ENCODE results near the gene ZNF627.

Gene ZNF627

DNA sequence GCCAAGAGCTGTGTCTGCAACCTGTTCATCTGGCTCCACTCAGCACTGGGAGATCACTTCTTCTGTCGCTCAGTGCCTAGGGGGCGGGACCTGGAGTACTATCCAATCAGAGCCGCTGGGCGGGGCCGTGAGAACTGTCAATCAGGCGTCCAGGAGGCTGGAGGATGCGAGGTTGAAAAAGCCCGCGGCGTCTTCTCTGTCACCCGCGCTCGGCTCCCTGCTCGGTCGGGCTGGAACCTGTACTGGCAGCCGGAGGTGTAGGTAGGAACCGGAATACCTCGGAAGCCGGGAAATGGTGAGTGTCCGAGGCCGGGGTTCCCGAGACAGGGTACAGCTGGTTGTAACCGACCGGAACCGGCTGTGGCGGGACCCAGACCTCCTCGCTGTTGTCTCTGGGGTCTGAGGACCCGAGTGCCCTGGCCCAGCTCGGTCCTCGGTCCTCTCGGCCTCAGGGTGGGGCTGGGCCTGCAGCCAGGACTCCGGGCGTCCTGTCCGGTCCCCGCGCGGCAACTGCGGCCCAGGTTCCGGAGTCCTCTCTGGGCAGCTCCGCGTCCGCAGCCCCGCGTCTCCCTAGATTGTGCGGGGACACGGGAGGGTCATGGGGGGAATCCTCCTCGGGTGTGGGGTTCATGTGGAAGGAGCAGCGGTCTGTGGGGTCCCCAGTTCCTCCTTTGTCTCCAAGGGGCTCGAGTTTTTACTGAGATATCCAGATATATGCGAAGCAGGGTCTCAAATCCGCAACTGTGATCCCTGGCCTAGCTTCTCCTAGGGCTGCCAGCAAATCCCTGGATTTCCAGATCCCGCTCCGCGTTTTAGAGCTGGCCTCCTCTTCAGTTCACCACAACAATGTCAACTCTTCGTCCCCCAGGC, 42.6 kb downstream of the ZNF627 start (continued):
- TF ChIP-seq ZNF76 (tag by site-specific recombination; IDR thresholded peaks at IDR 0.05; ENCODE audit: borderline replicate concordance, low read depth) (peak; percentile 51; the same call in 1 of the 2 replicates), ZNF529 (tag by site-specific recombination; IDR thresholded peaks at IDR 0.05; ENCODE audit: insufficient replicate concordance) (no peak), KLF10 (tag by site-specific recombination; IDR thresholded peaks at IDR 0.05) (no peak), ZNF341 (tag by site-specific recombination; IDR thresholded peaks at IDR 0.05; ENCODE audit: low read depth) (no peak), ZNF792 (tag by site-specific recombination; IDR thresholded peaks at IDR 0.05) (no peak), ZNF654 (tag by site-specific recombination; IDR thresholded peaks at IDR 0.05; ENCODE audit: low read depth) (no peak), ZNF621 (tag by site-specific recombination; IDR thresholded peaks at IDR 0.05) (no peak), ZNF10 (tag by site-specific recombination; IDR thresholded peaks at IDR 0.05) (0 out of 2 replicates have a peak, but pooled peaks have one; percentile 10), ZFP69B (tag by site-specific recombination; IDR thresholded peaks at IDR 0.05) (peak; percentile 57), BCL11A (tag by site-specific recombination; IDR thresholded peaks at IDR 0.05; ENCODE audit: low read depth) (no peak), YY1 (tag by site-specific recombination; IDR thresholded peaks at IDR 0.05) (peak; percentile 45; the same call in 1 of the 2 replicates), MZF1 (tag by site-specific recombination; IDR thresholded peaks at IDR 0.05; ENCODE audit: borderline replicate concordance) (no peak; the same call in 1 of the 2 replicates), KLF9 (tag by site-specific recombination; IDR thresholded peaks at IDR 0.05; ENCODE audit: low read depth) (no peak), ZBTB17 (tag by site-specific recombination; IDR thresholded peaks at IDR 0.05) (peak; percentile 89), ZNF623 (tag by site-specific recombination; IDR thresholded peaks at IDR 0.05) (no peak), ZNF501 (tag by site-specific recombination; IDR thresholded peaks at IDR 0.05) (peak; percentile 88), RBAK (tag by site-specific recombination; IDR thresholded peaks at IDR 0.05) (no peak), ZBTB7A (tag by site-specific recombination; IDR thresholded peaks at IDR 0.05; ENCODE audit: low read depth) (0 out of 2 replicates have a peak, but pooled peaks have one; percentile 62), MEIS1 (CRISPR knock-in tag; IDR thresholded peaks at IDR 0.05; ENCODE audit: borderline replicate concordance) (no peak), ZNF366 (tag by site-specific recombination; conservative IDR thresholded peaks at IDR 0.05) (peak; percentile 50; the same call in 1 of the 2 replicates), ZNF324 (tag by site-specific recombination; IDR thresholded peaks at IDR 0.05) (peak; percentile 75; the same call in 1 of the 2 replicates)
- TF ChIP-seq, protein P1, sequence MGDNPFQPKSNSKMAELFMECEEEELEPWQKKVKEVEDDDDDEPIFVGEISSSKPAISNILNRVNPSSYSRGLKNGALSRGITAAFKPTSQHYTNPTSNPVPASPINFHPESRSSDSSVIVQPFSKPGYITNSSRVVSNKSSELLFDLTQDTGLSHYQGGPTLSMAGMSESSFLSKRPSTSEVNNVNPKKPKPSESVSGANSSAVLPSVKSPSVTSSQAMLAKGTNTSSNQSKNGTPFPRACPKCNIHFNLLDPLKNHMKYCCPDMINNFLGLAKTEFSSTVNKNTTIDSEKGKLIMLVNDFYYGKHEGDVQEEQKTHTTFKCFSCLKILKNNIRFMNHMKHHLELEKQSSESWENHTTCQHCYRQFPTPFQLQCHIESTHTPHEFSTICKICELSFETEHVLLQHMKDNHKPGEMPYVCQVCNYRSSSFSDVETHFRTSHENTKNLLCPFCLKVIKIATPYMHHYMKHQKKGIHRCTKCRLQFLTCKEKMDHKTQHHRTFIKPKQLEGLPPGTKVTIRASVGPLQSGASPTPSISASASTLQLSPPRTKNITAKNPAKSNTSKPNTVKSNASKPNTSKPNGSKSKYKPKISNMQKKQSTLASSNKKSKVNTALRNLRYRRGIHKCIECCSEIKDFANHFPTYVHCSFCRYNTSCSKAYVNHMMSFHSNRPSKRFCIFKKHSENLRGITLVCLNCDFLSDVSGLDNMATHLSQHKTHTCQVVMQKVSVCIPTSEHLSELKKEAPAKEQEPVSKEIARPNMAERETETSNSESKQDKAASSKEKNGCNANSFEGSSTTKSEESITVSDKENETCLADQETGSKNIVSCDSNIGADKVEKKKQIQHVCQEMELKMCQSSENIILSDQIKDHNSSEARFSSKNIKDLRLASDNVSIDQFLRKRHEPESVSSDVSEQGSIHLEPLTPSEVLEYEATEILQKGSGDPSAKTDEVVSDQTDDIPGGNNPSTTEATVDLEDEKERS (tag by site-specific recombination; IDR thresholded peaks at IDR 0.05) = 0 out of 2 replicates have a peak, but pooled peaks have one; percentile 21
- TF ChIP-seq, protein P2, sequence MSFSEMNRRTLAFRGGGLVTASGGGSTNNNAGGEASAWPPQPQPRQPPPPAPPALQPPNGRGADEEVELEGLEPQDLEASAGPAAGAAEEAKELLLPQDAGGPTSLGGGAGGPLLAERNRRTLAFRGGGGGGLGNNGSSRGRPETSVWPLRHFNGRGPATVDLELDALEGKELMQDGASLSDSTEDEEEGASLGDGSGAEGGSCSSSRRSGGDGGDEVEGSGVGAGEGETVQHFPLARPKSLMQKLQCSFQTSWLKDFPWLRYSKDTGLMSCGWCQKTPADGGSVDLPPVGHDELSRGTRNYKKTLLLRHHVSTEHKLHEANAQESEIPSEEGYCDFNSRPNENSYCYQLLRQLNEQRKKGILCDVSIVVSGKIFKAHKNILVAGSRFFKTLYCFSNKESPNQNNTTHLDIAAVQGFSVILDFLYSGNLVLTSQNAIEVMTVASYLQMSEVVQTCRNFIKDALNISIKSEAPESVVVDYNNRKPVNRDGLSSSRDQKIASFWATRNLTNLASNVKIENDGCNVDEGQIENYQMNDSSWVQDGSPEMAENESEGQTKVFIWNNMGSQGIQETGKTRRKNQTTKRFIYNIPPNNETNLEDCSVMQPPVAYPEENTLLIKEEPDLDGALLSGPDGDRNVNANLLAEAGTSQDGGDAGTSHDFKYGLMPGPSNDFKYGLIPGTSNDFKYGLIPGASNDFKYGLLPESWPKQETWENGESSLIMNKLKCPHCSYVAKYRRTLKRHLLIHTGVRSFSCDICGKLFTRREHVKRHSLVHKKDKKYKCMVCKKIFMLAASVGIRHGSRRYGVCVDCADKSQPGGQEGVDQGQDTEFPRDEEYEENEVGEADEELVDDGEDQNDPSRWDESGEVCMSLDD (tag by site-specific recombination; IDR thresholded peaks at IDR 0.05) = peak; percentile 78; the same call in 1 of the 2 replicates
- TF ChIP-seq, protein P3, sequence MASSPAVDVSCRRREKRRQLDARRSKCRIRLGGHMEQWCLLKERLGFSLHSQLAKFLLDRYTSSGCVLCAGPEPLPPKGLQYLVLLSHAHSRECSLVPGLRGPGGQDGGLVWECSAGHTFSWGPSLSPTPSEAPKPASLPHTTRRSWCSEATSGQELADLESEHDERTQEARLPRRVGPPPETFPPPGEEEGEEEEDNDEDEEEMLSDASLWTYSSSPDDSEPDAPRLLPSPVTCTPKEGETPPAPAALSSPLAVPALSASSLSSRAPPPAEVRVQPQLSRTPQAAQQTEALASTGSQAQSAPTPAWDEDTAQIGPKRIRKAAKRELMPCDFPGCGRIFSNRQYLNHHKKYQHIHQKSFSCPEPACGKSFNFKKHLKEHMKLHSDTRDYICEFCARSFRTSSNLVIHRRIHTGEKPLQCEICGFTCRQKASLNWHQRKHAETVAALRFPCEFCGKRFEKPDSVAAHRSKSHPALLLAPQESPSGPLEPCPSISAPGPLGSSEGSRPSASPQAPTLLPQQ (tag by site-specific recombination; IDR thresholded peaks at IDR 0.05) = peak; percentile 62; the same call in 1 of the 2 replicates
- TF ChIP-seq, protein P4, sequence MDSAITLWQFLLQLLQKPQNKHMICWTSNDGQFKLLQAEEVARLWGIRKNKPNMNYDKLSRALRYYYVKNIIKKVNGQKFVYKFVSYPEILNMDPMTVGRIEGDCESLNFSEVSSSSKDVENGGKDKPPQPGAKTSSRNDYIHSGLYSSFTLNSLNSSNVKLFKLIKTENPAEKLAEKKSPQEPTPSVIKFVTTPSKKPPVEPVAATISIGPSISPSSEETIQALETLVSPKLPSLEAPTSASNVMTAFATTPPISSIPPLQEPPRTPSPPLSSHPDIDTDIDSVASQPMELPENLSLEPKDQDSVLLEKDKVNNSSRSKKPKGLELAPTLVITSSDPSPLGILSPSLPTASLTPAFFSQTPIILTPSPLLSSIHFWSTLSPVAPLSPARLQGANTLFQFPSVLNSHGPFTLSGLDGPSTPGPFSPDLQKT (IDR thresholded peaks at IDR 0.05; ENCODE audit: borderline replicate concordance, low read depth, low read length) = no peak
- TF ChIP-seq, protein P5, sequence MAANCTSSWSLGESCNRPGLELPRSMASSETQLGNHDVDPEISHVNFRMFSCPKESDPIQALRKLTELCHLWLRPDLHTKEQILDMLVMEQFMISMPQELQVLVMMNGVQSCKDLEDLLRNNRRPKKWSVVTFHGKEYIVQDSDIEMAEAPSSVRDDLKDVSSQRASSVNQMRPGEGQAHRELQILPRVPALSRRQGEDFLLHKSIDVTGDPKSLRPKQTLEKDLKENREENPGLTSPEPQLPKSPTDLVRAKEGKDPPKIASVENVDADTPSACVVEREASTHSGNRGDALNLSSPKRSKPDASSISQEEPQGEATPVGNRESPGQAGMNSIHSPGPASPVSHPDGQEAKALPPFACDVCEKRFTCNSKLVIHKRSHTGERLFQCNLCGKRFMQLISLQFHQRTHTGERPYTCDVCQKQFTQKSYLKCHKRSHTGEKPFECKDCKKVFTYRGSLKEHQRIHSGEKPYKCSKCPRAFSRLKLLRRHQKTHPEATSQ (tag by site-specific recombination; IDR thresholded peaks at IDR 0.05) = 0 out of 2 replicates have a peak, but pooled peaks have one; percentile 35
- TF ChIP-seq, protein P6, sequence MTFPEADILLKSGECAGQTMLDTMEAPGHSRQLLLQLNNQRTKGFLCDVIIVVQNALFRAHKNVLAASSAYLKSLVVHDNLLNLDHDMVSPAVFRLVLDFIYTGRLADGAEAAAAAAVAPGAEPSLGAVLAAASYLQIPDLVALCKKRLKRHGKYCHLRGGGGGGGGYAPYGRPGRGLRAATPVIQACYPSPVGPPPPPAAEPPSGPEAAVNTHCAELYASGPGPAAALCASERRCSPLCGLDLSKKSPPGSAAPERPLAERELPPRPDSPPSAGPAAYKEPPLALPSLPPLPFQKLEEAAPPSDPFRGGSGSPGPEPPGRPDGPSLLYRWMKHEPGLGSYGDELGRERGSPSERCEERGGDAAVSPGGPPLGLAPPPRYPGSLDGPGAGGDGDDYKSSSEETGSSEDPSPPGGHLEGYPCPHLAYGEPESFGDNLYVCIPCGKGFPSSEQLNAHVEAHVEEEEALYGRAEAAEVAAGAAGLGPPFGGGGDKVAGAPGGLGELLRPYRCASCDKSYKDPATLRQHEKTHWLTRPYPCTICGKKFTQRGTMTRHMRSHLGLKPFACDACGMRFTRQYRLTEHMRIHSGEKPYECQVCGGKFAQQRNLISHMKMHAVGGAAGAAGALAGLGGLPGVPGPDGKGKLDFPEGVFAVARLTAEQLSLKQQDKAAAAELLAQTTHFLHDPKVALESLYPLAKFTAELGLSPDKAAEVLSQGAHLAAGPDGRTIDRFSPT (tag by site-specific recombination; IDR thresholded peaks at IDR 0.05) = no peak
